HG03196 (cell line): ENCODE data around the gene INHBE.
"Not testable (repeated sequence)": the region's sequence is repeated elsewhere in the genome, so short reads cannot be mapped to it uniquely, and the experiment has no call there.

Source experiments
- ATAC-seq: cut with Tn5 transposase; IDR thresholded peaks from one replicate; pipeline ENCODE4 v1.9.1; 2021; ENCODE audit not compliant: unreplicated experiment

The INHBE gene

DNA sequence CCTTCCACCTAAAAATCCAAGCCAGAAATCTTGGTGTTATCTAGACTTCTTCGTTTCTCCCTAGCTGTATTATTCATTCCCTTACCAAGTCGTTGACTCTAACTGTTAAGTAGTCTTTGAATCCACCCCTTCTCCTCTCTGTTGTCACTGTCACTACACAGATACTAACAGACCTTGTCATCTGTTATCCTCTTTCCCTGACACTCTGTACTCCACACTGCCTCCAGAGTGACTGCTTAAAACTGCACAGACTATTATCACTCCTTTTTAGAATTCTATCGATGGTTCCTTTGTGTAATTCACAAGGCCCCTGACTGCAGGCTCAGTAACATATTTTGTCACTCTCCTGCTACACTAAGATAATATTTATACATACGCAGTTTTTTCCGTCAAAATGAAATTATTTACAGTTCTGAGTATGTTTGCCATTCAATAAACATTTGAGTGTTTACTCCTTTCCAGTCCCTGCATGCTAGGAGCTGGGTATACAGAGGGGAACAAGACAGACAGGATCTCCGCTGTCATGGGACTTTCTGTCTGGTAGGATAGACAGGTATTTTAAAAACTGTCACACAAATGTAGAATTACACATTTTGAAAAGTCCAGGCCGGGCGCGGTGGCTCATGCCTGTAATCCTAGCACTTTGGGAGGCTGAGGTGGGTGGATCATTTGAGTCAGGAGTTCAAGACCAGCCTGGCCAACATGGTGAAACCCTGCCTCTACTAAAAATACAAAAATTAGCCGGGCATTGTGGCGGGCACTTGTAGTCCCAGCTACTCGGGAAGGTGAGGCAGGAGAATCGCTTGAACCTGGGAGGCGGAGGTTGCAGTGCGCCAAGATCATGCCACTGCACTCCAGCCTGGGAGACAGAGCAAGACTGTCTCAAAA is 36.5 kb downstream of the INHBE start:
- ATAC-seq = no peak

DNA sequence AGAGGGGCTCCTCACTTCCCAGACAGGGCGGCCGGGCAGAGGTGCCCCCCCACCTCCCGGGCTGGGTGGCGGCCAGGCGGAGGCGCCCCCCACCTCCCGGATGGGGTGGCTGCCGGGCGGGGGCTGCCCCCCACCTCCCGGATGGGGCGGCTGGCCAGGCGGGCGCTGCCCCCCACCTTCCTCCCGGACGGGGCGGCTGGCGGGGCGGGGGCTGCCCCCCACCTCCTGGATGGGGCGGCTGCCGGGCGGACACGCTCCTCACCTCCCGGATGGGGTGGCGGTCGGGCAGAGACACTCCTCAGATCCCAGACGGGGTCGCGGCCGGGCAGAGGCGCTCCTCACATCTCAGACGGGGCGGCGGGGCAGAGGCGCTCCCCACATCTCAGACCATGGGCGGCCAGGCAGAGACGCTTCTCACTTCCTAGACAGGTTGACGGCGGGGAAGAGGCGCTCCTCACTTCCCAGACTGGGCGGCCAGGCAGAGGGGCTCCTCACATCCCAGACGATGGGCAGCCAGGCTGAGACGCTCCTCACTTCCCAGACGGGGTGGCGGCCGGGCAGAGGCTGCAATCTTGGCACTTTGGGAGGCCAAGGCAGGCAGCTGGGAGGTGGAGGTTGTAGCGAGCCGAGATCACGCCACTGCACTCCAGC is 40.1 kb downstream of the INHBE start:
- ATAC-seq = not testable (repeated sequence)

DNA sequence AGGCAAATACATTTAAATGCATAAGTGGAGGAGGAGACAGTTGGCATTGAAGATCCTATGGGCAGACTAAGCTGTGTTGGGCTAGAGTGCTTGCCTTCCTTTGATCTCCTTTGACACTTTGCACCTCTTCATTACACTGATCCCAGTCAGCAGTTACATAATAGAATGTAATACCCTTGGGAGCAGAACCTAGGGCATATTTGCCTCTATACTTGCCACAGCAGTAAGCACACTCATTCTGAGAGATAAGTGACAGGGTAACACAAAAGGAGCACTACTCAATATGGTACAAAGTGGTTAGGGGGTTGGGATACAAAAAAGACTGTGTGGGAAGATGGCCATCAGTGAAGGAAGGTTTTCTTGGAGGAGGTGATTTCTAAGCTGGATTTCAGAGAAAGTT is 41.7 kb downstream of the INHBE start:
- ATAC-seq = no peak

DNA sequence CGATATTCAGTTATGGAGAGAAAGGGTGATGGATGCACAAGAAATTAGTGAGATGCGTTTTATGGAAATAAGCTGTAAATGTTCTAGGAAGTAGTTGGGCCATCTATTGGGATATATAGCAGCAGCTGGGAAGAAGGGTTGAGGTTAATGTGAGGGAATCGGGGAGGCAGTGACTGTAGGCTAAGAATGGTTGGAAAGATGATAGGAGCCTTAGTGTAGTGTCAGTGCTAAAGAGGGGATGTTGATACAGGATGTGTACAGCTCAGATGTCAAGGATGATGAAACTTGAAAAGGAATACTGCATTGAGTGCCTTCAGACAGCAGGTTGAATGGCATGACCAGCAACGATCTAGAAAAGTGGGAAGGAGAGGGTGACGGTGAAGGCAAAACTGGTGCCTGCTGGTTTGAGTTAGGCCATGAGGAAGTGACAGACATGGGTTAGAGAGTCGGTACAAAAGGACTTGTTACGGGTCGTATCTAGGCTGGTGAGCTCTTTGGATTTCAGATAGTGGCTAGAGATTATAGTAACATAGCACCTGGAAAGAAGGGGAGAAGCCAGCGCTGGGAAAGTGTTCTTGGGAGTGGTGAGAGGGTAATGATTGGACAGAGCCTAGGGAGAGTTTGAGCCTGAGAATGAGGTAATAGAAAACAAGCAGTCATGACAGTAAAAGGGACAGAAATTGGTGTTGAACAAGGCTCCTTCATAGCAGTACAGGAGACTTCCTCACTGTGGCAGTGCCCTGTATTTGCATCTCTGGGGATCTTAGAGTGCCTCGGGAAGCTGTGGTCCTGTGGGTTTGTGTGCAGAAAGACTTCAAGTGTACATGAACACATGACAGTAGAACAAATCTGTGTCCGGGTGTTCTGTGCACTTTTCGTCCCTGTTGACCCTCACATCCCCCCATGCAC is 42.4 kb downstream of the INHBE start:
- no peak for ATAC-seq

- no peak for ATAC-seq
These were observed 43.0 kb downstream of the INHBE start for GRCh38 chr12:57498132-57498502.

- no peak for ATAC-seq
These were observed 43.5 kb downstream of the INHBE start for GRCh38 chr12:57498571-57498970.

GRCh38 chr12:57500213-57500612 is 45.1 kb downstream of the INHBE start:
- ATAC-seq = no peak

DNA sequence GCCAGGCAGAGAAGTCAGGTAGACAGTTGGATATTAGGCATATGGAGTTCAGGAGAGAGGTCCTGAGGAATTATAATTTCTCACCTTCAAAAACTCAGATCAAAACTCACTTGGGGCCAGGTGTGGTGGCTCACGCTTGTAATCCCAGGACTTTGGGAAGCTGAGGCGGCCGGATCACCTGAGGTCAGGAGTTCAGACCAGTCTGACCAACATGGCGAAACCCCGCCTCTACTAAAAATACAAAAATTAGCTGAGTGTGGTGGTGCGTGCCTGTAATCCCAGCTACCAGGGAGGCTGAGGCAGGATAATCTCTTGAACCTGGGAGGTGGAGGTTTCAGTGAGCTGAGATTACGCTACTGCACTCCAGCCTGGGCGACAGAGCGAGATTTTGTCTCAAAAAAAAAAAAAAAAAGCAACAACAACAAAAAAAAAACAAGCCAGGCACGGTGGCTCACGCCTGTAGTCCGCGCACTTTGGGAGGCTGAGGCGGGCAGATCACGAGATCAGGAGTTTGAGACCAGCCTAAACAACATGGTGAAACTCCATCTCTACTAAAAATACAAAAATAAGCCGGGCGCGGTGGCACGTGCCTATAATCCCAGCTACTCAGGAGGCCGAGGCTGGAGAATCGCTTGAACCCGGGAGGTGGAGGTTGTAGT is 47.3 kb downstream of the INHBE start:
- not testable (repeated sequence) for ATAC-seq

DNA sequence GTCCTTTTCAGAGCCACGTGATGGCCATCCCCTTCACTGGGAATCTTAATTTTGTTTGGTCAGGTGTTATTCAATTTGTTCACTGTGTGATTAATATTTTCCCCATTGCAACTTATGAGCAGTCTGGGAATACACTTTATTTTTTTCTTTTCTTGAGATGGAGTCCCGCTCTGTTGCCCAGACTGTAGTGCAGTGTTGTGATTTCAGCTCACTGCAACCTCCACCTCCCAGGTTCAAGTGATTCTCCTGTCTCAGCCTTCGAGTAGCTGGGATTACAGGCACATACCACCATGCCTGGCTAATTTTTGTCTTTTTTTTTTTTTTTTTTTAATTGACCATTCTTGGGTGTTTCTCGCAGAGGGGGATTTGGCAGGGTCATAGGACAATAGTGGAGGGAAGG is 51.4 kb downstream of the INHBE start:
- not testable (repeated sequence) for ATAC-seq
